ENCODE measurements around the gene XPA.
A peak's percentile ranks its signal among the peaks of the same experiment; 100 is the strongest.

Gene XPA

GRCh38 chr9:97689401-97690180, 7.5 kb downstream of the XPA start:
- Histone ChIP-seq H2BK12ac (ENCODE audit: low read length) (no peak overlapping the region), H3K4me2 (ENCODE audit: low read length) (no peak overlapping the region), H3K23ac (ENCODE audit: low read length) (no peak overlapping the region), H3K79me2 (ENCODE audit: control insufficient read depth, insufficient read depth, low read length, poor library complexity) (no peaks in the 10 kb centered on the region), H3K9ac (ENCODE audit: low read length) (no peak overlapping the region), H2AFZ (ENCODE audit: insufficient read depth, low read length, poor library complexity) (no peak overlapping the region), H3K36me3 (ENCODE audit: control insufficient read depth in 1 of 2, insufficient read depth in 2 of 2, low read length in 2 of 2) (peaks cover 0 to 3% of the 10 kb centered on the region in 2 experiments), H4K91ac (ENCODE audit: low read depth, low read length) (no peak overlapping the region), H2BK120ac (ENCODE audit: insufficient read depth, low read length, poor library complexity) (peak overlapping the region; percentile 60), H3K4ac (ENCODE audit: low read depth, low read length) (no peak overlapping the region), H3K4me1 (ENCODE audit: control insufficient read depth in 1 of 2, insufficient read depth in 2 of 2, low read length in 2 of 2) (no peaks in the 10 kb centered on the region), H4K8ac (ENCODE audit: low read depth, low read length) (no peak overlapping the region), H2BK5ac (ENCODE audit: low read depth, low read length, poor library complexity) (no peak overlapping the region), H3K4me3 (ENCODE audit: low read depth, low read length) (no peak overlapping the region), H3K9me3 (ENCODE audit: insufficient read depth, low read depth, low read length) (no peaks in the 10 kb centered on the region), H3K27me3 (ENCODE audit: insufficient read depth, low read length) (no peaks in the 10 kb centered on the region), H2AK5ac (ENCODE audit: low read length) (no peak overlapping the region), H3K14ac (ENCODE audit: low read length) (no peak overlapping the region), H3K79me1 (ENCODE audit: low read length) (no peaks in the 10 kb centered on the region), H3K27ac (ENCODE audit: low read depth, low read length) (no peak overlapping the region), H3K18ac (ENCODE audit: low read length) (no peak overlapping the region), H4K12ac (ENCODE audit: low read depth, low read length) (no peak overlapping the region)
- DNase-seq, result peak in 1 of 2 donors; percentile 50
- no CpG with 5 or more reads among the region's 4 CpGs for WGBS (ENCODE audit: extremely low coverage, insufficient coverage, insufficient read length)

DNA sequence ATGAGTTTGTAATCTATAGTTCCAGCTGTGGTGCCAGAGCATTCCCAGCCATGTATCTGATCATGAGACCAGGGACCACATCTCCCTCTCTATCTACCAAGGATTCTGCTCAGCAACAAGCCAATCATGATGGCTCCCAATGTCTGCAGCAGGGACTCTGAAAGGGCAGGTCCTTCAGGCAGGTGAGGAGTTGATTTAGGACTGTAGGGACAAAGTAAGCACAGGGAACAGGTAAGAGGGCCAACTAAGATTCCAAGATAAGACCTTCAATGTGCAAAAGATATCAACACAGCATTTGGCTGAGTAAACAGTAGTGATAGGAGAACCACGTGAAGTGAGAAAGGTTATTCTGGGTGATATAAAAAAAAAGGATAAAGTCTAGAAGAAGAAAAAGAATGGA, 8.5 kb downstream of the XPA start:
- H3K4me2 ChIP-seq (ENCODE audit: low read length), result no peak overlapping the region
- no peaks in the 10 kb centered on the region for H3K4me1 ChIP-seq (ENCODE audit: control insufficient read depth in 1 of 2, insufficient read depth in 2 of 2, low read length in 2 of 2)
- H3K79me2 ChIP-seq (ENCODE audit: control insufficient read depth, insufficient read depth, low read length, poor library complexity), result no peaks in the 10 kb centered on the region
- no peak overlapping the region for H4K8ac ChIP-seq (ENCODE audit: low read depth, low read length)
- peaks cover 3% of the 10 kb centered on the region in 2 experiments for H3K36me3 ChIP-seq (ENCODE audit: control insufficient read depth in 1 of 2, insufficient read depth in 2 of 2, low read length in 2 of 2)
- H2AK5ac ChIP-seq (ENCODE audit: low read length), result no peak overlapping the region
- H4K12ac ChIP-seq (ENCODE audit: low read depth, low read length), result no peak overlapping the region
- WGBS (ENCODE audit: extremely low coverage, insufficient coverage, insufficient read length), result no CpG with 5 or more reads among the region's 1 CpG
- H2BK12ac ChIP-seq (ENCODE audit: low read length), result no peak overlapping the region
- no peaks in the 10 kb centered on the region for H3K79me1 ChIP-seq (ENCODE audit: low read length)
- no peak overlapping the region for H3K4ac ChIP-seq (ENCODE audit: low read depth, low read length)
- H3K18ac ChIP-seq (ENCODE audit: low read length), result no peak overlapping the region
- no peak overlapping the region for H2AFZ ChIP-seq (ENCODE audit: insufficient read depth, low read length, poor library complexity)
- H3K9me3 ChIP-seq (ENCODE audit: insufficient read depth, low read depth, low read length), result no peaks in the 10 kb centered on the region
- no peak overlapping the region for H4K91ac ChIP-seq (ENCODE audit: low read depth, low read length)
- H3K23ac ChIP-seq (ENCODE audit: low read length), result no peak overlapping the region
- no peak overlapping the region for H3K9ac ChIP-seq (ENCODE audit: low read length)
- DNase-seq, result no peak
- no peak overlapping the region for H2BK120ac ChIP-seq (ENCODE audit: insufficient read depth, low read length, poor library complexity)
- no peak overlapping the region for H2BK5ac ChIP-seq (ENCODE audit: low read depth, low read length, poor library complexity)
- no peak overlapping the region for H3K4me3 ChIP-seq (ENCODE audit: low read depth, low read length)
- no peaks in the 10 kb centered on the region for H3K27me3 ChIP-seq (ENCODE audit: insufficient read depth, low read length)
- no peak overlapping the region for H3K14ac ChIP-seq (ENCODE audit: low read length)
- no peak overlapping the region for H3K27ac ChIP-seq (ENCODE audit: low read depth, low read length)

GRCh38 chr9:97682242-97682641, 14.9 kb downstream of the XPA start:
- Histone ChIP-seq H3K4me2 (ENCODE audit: low read length) (no peak overlapping the region), H4K12ac (ENCODE audit: low read depth, low read length) (no peak overlapping the region), H3K27me3 (ENCODE audit: insufficient read depth, low read length) (no peaks in the 10 kb centered on the region), H2BK120ac (ENCODE audit: insufficient read depth, low read length, poor library complexity) (no peak overlapping the region), H3K4ac (ENCODE audit: low read depth, low read length) (no peak overlapping the region), H3K4me3 (ENCODE audit: low read depth, low read length) (no peak overlapping the region), H3K79me1 (ENCODE audit: low read length) (no peaks in the 10 kb centered on the region), H2AK5ac (ENCODE audit: low read length) (no peak overlapping the region), H3K4me1 (ENCODE audit: control insufficient read depth in 1 of 2, insufficient read depth in 2 of 2, low read length in 2 of 2) (no peaks in the 10 kb centered on the region), H2AFZ (ENCODE audit: insufficient read depth, low read length, poor library complexity) (no peak overlapping the region), H3K18ac (ENCODE audit: low read length) (no peak overlapping the region), H4K8ac (ENCODE audit: low read depth, low read length) (no peak overlapping the region), H3K36me3 (ENCODE audit: control insufficient read depth in 1 of 2, insufficient read depth in 2 of 2, low read length in 2 of 2) (peaks cover 2 to 3% of the 10 kb centered on the region in 2 experiments), H4K91ac (ENCODE audit: low read depth, low read length) (no peak overlapping the region), H3K27ac (ENCODE audit: low read depth, low read length) (no peak overlapping the region), H2BK12ac (ENCODE audit: low read length) (no peak overlapping the region), H3K23ac (ENCODE audit: low read length) (no peak overlapping the region), H3K9ac (ENCODE audit: low read length) (no peak overlapping the region), H2BK5ac (ENCODE audit: low read depth, low read length, poor library complexity) (no peak overlapping the region), H3K14ac (ENCODE audit: low read length) (no peak overlapping the region), H3K9me3 (ENCODE audit: insufficient read depth, low read depth, low read length) (no peaks in the 10 kb centered on the region), H3K79me2 (ENCODE audit: control insufficient read depth, insufficient read depth, low read length, poor library complexity) (no peaks in the 10 kb centered on the region)
- no peak for DNase-seq
- no CpG with 5 or more reads among the region's 1 CpG for WGBS (ENCODE audit: extremely low coverage, insufficient coverage, insufficient read length)

DNA sequence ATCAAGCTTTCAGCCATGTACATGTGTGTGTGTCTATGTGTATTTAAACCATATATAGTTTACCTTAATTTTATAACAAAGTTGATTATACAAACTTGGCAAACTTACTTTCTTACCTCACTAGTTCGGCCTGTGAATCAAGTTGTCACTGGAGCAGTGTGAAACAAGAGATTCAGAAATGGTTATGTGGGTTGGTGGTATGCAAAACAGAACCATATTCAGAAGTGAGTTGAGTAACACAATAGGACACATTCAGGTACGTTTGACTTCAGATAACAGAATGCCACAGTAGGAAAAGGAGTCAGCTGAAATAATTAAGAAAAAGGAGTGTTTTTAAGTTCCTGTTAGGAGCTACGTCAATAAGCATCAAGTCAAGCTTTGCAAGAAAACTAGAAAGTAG, 21.5 kb downstream of the XPA start:
- DNase-seq, result peak in 1 of 2 donors; percentile 43
- Histone ChIP-seq H3K9ac (ENCODE audit: low read length) (no peak overlapping the region), H3K4me2 (ENCODE audit: low read length) (no peak overlapping the region), H3K79me2 (ENCODE audit: control insufficient read depth, insufficient read depth, low read length, poor library complexity) (no peaks in the 10 kb centered on the region), H2BK120ac (ENCODE audit: insufficient read depth, low read length, poor library complexity) (no peak overlapping the region), H2AFZ (ENCODE audit: insufficient read depth, low read length, poor library complexity) (no peak overlapping the region), H4K91ac (ENCODE audit: low read depth, low read length) (no peak overlapping the region), H3K23ac (ENCODE audit: low read length) (no peak overlapping the region), H2BK5ac (ENCODE audit: low read depth, low read length, poor library complexity) (no peak overlapping the region), H4K8ac (ENCODE audit: low read depth, low read length) (no peak overlapping the region), H3K4me3 (ENCODE audit: low read depth, low read length) (no peak overlapping the region), H3K4me1 (ENCODE audit: control insufficient read depth in 1 of 2, insufficient read depth in 2 of 2, low read length in 2 of 2) (no peaks in the 10 kb centered on the region), H3K27ac (ENCODE audit: low read depth, low read length) (no peak overlapping the region), H2BK12ac (ENCODE audit: low read length) (no peak overlapping the region), H3K18ac (ENCODE audit: low read length) (no peak overlapping the region), H3K36me3 (ENCODE audit: control insufficient read depth in 1 of 2, insufficient read depth in 2 of 2, low read length in 2 of 2) (peaks cover 2 to 20% of the 10 kb centered on the region in 2 experiments), H4K12ac (ENCODE audit: low read depth, low read length) (no peak overlapping the region), H3K27me3 (ENCODE audit: insufficient read depth, low read length) (no peaks in the 10 kb centered on the region), H2AK5ac (ENCODE audit: low read length) (no peak overlapping the region), H3K79me1 (ENCODE audit: low read length) (no peaks in the 10 kb centered on the region), H3K9me3 (ENCODE audit: insufficient read depth, low read depth, low read length) (no peaks in the 10 kb centered on the region), H3K4ac (ENCODE audit: low read depth, low read length) (no peak overlapping the region), H3K14ac (ENCODE audit: low read length) (no peak overlapping the region)
- WGBS (ENCODE audit: extremely low coverage, insufficient coverage, insufficient read length), result no CpG with 5 or more reads among the region's 3 CpGs

Data from trophoblast cell (in vitro differentiated cells and primary cell).